ENCODE data around the gene SULT6B1.

Gene SULT6B1

DNA sequence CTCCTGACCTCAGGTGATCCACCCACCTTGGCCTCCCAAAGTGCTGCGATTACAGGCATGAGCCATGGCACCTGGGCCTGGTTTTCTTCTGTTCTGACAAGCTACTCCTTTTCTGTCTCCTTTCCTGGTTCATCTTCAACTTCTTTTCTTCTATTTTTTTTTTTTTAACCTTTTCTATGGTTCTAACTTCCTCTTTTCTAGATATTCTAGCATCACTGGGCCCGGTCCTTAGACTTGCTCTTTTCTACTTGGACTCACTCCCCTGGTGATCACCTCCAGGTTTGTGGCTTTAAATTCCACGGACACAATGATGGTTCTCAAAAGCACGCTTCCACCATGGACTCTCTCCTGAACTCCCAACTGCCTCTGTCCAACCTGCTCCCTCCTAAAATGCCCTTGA is 33.7 kb downstream of the SULT6B1 start:
- Histone ChIP-seq H3K36me3 (ENCODE audit: control insufficient read depth, insufficient read depth, low read length) (no peaks in the 10 kb centered on the region), H3K4me1 (ENCODE audit: control insufficient read depth, insufficient read depth, low read length, poor library complexity, severe bottlenecking) (peaks cover 25% of the 10 kb centered on the region), H3K27ac (ENCODE audit: insufficient read depth, low read length, poor library complexity, severe bottlenecking) (no peak overlapping the region), H3K4me3 (ENCODE audit: insufficient read depth, low read depth, low read length, poor library complexity, severe bottlenecking) (no peak overlapping the region), H3K27me3 (replicated peaks; ENCODE audit: control insufficient read depth, insufficient read depth, low read length, poor library complexity, severe bottlenecking) (no peaks in the 10 kb centered on the region), H3K9me3 (ENCODE audit: control insufficient read depth, low read length) (no peaks in the 10 kb centered on the region)
- no peak for DNase-seq

DNA sequence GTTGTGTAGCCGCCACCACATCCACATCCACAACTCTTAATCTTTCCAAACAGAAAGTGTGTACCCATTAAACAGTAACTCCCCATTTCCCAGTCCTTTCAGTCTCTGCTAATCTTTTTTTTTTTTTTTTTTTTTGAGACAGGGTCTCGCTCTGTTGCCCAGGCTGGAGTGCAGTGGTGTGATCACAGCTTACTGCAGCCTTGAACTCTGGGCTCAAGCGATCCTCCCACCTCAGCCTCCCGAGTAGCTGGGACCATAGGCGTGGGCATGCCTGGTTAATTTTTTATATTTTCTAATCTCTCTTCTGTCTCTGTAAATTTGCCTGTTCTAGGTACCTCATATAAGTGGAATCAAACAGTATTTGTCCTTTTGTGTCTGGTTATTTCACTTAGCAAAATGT is 35.2 kb downstream of the SULT6B1 start:
- peaks cover 2% of the 10 kb centered on the region for H3K36me3 ChIP-seq (ENCODE audit: control insufficient read depth, insufficient read depth, low read length)

DNA sequence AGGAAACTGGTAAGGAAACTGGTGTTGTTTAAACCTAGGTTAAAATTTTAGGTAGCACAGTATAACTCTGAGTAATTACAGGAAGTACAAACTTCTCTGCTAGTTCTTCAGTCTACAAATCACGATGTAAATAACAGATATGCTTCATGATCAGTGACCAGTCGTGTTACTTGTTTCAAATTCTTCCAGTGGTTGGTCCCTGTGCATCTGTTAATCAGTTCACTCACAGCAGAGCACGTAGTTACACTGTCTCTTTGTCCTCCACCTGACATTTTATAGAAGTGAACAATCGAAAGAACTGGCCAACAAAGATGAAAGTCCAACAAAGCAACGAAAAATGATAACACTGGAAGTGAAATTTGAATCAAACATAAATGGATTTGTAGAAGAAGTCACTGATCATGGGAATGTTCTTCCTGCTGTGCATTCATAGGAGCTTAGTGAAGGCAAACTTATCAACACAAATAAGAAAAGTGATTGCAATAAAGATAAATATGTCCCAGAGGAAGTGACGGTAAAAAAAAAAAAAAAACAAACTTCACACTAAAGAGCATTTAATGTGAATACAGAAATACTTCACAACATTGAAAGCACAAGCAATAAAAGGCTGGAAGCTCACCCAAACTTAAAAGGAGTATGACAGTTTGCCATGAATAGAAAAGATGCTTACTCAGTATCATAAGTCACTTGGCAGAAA is 38.7 kb downstream of the SULT6B1 start:
- no peak overlapping the region for H3K4me3 ChIP-seq (ENCODE audit: insufficient read depth, low read depth, low read length, poor library complexity, severe bottlenecking)
- no peaks in the 10 kb centered on the region for H3K9me3 ChIP-seq (ENCODE audit: control insufficient read depth, low read length)
- H3K36me3 ChIP-seq (ENCODE audit: control insufficient read depth, insufficient read depth, low read length) = peaks cover 18% of the 10 kb centered on the region
- no peak overlapping the region for H3K27ac ChIP-seq (ENCODE audit: insufficient read depth, low read length, poor library complexity, severe bottlenecking)
- peak in 1 of 3 donors; percentile 2 for DNase-seq
- no peaks in the 10 kb centered on the region for H3K27me3 ChIP-seq (replicated peaks; ENCODE audit: control insufficient read depth, insufficient read depth, low read length, poor library complexity, severe bottlenecking)
- H3K4me1 ChIP-seq (ENCODE audit: control insufficient read depth, insufficient read depth, low read length, poor library complexity, severe bottlenecking) = peaks cover 10% of the 10 kb centered on the region

More for the DNA sequence above, 35.2 kb downstream of the SULT6B1 start:
- Histone ChIP-seq H3K9me3 (ENCODE audit: control insufficient read depth, low read length) (no peaks in the 10 kb centered on the region), H3K4me3 (ENCODE audit: insufficient read depth, low read depth, low read length, poor library complexity, severe bottlenecking) (no peak overlapping the region), H3K4me1 (ENCODE audit: control insufficient read depth, insufficient read depth, low read length, poor library complexity, severe bottlenecking) (peaks cover 26% of the 10 kb centered on the region), H3K27ac (ENCODE audit: insufficient read depth, low read length, poor library complexity, severe bottlenecking) (no peak overlapping the region), H3K27me3 (replicated peaks; ENCODE audit: control insufficient read depth, insufficient read depth, low read length, poor library complexity, severe bottlenecking) (no peaks in the 10 kb centered on the region)
- DNase-seq = no peak

DNA sequence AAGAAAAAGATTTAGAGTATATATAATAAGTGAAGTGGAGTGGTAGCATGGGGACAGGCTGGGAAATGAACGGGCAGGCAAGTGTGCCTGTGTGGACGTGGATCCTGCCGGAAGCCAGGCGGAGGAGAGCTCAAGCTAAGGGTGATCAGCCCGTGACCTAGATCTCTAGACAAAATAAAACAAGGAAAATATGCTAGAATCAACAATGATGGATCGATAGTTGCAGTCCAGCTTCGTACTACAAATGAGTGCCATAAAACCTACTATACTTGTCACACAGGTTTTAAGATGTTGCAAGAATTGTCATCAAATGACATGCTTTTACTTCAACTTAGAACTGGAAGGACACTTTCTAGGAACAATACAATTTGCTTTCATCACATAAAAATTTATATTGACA is 40.1 kb downstream of the SULT6B1 start:
- Histone ChIP-seq H3K4me3 (ENCODE audit: insufficient read depth, low read depth, low read length, poor library complexity, severe bottlenecking) (no peak overlapping the region), H3K36me3 (ENCODE audit: control insufficient read depth, insufficient read depth, low read length) (peaks cover 21% of the 10 kb centered on the region), H3K27ac (ENCODE audit: insufficient read depth, low read length, poor library complexity, severe bottlenecking) (no peak overlapping the region), H3K4me1 (ENCODE audit: control insufficient read depth, insufficient read depth, low read length, poor library complexity, severe bottlenecking) (peaks cover 10% of the 10 kb centered on the region), H3K27me3 (replicated peaks; ENCODE audit: control insufficient read depth, insufficient read depth, low read length, poor library complexity, severe bottlenecking) (no peaks in the 10 kb centered on the region), H3K9me3 (ENCODE audit: control insufficient read depth, low read length) (no peaks in the 10 kb centered on the region)
- DNase-seq = no peak

DNA sequence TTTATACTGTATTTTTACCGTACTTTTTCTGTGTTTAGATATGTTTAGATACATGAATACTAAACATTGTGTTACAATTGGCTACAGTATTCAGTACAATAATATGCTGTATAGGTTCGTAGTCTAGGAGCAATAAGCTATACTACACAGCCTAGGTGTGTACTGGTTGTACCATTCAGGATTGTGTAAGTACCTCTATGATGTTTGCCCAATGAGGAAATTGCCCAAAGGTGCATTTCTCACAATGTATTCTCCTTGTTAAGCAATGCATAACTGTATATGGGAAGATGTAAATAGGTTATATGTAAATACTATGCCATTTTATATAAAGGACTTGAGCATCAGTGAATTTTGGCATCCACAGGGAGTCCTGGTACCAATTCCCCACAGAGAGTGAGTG is 42.4 kb downstream of the SULT6B1 start:
- H3K36me3 ChIP-seq (ENCODE audit: control insufficient read depth, insufficient read depth, low read length) = peaks cover 26% of the 10 kb centered on the region
- peaks cover 10% of the 10 kb centered on the region for H3K4me1 ChIP-seq (ENCODE audit: control insufficient read depth, insufficient read depth, low read length, poor library complexity, severe bottlenecking)
- no peaks in the 10 kb centered on the region for H3K27me3 ChIP-seq (replicated peaks; ENCODE audit: control insufficient read depth, insufficient read depth, low read length, poor library complexity, severe bottlenecking)
- no peak for DNase-seq
- no peak overlapping the region for H3K27ac ChIP-seq (ENCODE audit: insufficient read depth, low read length, poor library complexity, severe bottlenecking)
- no peak overlapping the region for H3K4me3 ChIP-seq (ENCODE audit: insufficient read depth, low read depth, low read length, poor library complexity, severe bottlenecking)
- no peaks in the 10 kb centered on the region for H3K9me3 ChIP-seq (ENCODE audit: control insufficient read depth, low read length)

DNA sequence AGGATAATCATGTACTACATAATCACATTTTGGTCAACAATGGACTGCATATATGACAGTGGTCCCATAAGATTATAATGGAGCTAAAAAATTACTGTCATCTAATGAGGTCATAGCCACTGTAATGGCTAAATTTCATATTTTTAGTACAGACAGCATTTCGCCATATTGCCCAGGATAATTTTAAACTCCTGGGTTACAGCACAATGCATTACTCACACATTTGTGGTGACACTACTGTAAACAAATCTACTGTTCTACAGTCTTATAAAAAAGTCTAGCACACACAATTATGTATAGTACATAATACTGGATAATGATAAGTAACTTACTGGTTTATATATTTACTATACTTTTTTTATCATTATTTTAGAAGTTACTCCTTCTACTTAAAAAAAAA is 44.5 kb downstream of the SULT6B1 start:
- no peak for DNase-seq
- no peaks in the 10 kb centered on the region for H3K27me3 ChIP-seq (replicated peaks; ENCODE audit: control insufficient read depth, insufficient read depth, low read length, poor library complexity, severe bottlenecking)
- peaks cover 34% of the 10 kb centered on the region for H3K36me3 ChIP-seq (ENCODE audit: control insufficient read depth, insufficient read depth, low read length)
- no peak overlapping the region for H3K4me3 ChIP-seq (ENCODE audit: insufficient read depth, low read depth, low read length, poor library complexity, severe bottlenecking)
- H3K9me3 ChIP-seq (ENCODE audit: control insufficient read depth, low read length) = no peaks in the 10 kb centered on the region
- no peak overlapping the region for H3K27ac ChIP-seq (ENCODE audit: insufficient read depth, low read length, poor library complexity, severe bottlenecking)
- H3K4me1 ChIP-seq (ENCODE audit: control insufficient read depth, insufficient read depth, low read length, poor library complexity, severe bottlenecking) = no peaks in the 10 kb centered on the region

DNA sequence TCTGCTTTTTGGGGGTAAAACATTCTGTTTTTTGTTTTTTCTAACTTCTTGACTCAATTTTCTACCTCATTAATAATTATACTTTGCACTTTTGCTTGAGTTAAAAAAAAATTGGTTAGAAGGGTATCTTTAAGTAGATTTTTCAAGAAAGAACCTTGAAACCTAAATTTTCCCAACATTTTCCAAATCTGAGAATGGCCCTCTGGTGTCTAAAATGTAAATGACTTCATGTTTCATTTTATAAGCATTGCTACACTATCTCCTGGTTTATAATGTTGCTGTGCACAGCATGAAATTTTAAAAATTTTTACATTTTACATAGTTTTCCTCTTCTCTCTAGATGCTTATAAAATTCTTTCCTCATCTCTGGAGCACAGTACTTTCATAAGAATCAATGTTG is 45.9 kb downstream of the SULT6B1 start:
- DNase-seq = no peak
- Histone ChIP-seq H3K4me1 (ENCODE audit: control insufficient read depth, insufficient read depth, low read length, poor library complexity, severe bottlenecking) (no peaks in the 10 kb centered on the region), H3K9me3 (ENCODE audit: control insufficient read depth, low read length) (no peaks in the 10 kb centered on the region), H3K36me3 (ENCODE audit: control insufficient read depth, insufficient read depth, low read length) (peaks cover 37% of the 10 kb centered on the region), H3K4me3 (ENCODE audit: insufficient read depth, low read depth, low read length, poor library complexity, severe bottlenecking) (no peak overlapping the region), H3K27ac (ENCODE audit: insufficient read depth, low read length, poor library complexity, severe bottlenecking) (no peak overlapping the region), H3K27me3 (replicated peaks; ENCODE audit: control insufficient read depth, insufficient read depth, low read length, poor library complexity, severe bottlenecking) (no peaks in the 10 kb centered on the region)

DNA sequence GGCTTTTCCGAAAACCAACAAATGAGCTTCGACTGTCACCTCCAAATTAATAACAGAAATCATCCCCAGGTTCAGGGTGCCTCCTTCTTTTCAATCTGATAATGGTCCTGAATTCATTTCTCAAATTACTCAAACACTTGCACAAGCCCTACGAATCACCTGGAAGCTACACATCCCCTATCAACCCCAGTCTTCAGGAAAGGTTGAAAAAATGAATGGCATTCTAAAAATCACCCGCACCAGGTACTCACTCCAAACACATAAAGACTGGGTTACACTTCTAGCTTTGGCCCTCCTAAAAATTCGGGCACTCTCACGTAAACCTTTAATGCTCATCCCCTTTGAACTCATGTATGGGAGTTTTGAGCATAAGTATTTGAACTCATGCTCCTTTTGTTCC is 55.6 kb downstream of the SULT6B1 start:
- no peaks in the 10 kb centered on the region for H3K9me3 ChIP-seq (ENCODE audit: control insufficient read depth, low read length)
- no peak overlapping the region for H3K4me3 ChIP-seq (ENCODE audit: insufficient read depth, low read depth, low read length, poor library complexity, severe bottlenecking)
- peaks cover 69% of the 10 kb centered on the region for H3K36me3 ChIP-seq (ENCODE audit: control insufficient read depth, insufficient read depth, low read length)
- no peaks in the 10 kb centered on the region for H3K27me3 ChIP-seq (replicated peaks; ENCODE audit: control insufficient read depth, insufficient read depth, low read length, poor library complexity, severe bottlenecking)
- H3K4me1 ChIP-seq (ENCODE audit: control insufficient read depth, insufficient read depth, low read length, poor library complexity, severe bottlenecking) = no peaks in the 10 kb centered on the region
- DNase-seq = no peak
- H3K27ac ChIP-seq (ENCODE audit: insufficient read depth, low read length, poor library complexity, severe bottlenecking) = no peak overlapping the region

DNA sequence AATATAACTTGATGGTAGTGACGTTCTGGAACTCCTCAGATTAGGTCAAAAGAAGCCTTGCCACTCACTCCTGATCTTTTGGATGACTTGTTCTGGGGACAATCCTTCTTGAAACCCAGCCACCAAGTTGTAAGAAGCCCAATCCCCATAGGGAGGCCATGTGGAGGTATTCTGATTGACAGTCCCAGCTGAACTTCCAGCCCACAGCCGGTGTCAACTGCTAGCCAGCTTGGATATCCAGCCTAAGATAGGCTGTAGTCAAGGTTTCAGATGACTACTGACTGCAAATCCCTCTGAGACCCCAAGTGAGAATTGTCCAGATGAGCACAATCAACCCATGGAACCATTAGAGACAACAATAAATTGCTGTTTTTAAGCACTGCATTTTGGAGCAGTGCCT is 63.1 kb downstream of the SULT6B1 start:
- H3K27ac ChIP-seq (ENCODE audit: insufficient read depth, low read length, poor library complexity, severe bottlenecking) = no peak overlapping the region
- no peak overlapping the region for H3K4me3 ChIP-seq (ENCODE audit: insufficient read depth, low read depth, low read length, poor library complexity, severe bottlenecking)
- no peaks in the 10 kb centered on the region for H3K27me3 ChIP-seq (replicated peaks; ENCODE audit: control insufficient read depth, insufficient read depth, low read length, poor library complexity, severe bottlenecking)
- no peaks in the 10 kb centered on the region for H3K4me1 ChIP-seq (ENCODE audit: control insufficient read depth, insufficient read depth, low read length, poor library complexity, severe bottlenecking)
- H3K9me3 ChIP-seq (ENCODE audit: control insufficient read depth, low read length) = no peaks in the 10 kb centered on the region
- DNase-seq = no peak
- H3K36me3 ChIP-seq (ENCODE audit: control insufficient read depth, insufficient read depth, low read length) = peaks cover 38% of the 10 kb centered on the region

DNA sequence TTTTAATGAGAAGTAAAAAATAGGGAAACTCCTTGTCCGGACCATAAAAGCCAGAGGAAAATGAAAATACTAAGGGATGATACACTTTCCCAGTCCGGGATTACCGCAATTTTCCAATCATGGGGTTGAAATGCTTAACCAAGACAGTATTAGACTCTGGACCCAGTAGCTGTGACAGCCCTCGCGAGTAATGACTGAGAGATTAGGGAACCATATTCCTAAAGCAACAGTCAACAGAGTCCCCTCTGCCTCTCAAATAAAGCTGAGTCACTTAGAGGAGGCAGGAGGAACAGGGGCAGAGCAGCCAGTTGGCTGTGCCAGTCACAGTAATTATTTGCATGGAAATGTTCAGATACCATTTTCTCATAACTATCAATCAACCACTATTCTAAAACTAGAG is 69.3 kb downstream of the SULT6B1 start:
- Histone ChIP-seq H3K27me3 (replicated peaks; ENCODE audit: control insufficient read depth, insufficient read depth, low read length, poor library complexity, severe bottlenecking) (no peaks in the 10 kb centered on the region), H3K4me3 (ENCODE audit: insufficient read depth, low read depth, low read length, poor library complexity, severe bottlenecking) (no peak overlapping the region), H3K4me1 (ENCODE audit: control insufficient read depth, insufficient read depth, low read length, poor library complexity, severe bottlenecking) (no peaks in the 10 kb centered on the region), H3K9me3 (ENCODE audit: control insufficient read depth, low read length) (no peaks in the 10 kb centered on the region), H3K36me3 (ENCODE audit: control insufficient read depth, insufficient read depth, low read length) (peaks cover 32% of the 10 kb centered on the region), H3K27ac (ENCODE audit: insufficient read depth, low read length, poor library complexity, severe bottlenecking) (no peak overlapping the region)
- DNase-seq = no peak

All from effector memory CD4-positive, alpha-beta T cell (primary cell).